ENCODE results near the gene BMAL2.

The BMAL2 gene

GRCh38 chr12:27297566-27297965 lies 35.1 kb upstream of the BMAL2 start:
- Histone ChIP-seq H3K4me3 (no peak overlapping the region), H3K36me3 (peaks cover 10 to 27% (median 25%) of the 10 kb centered on the region in 3 donors), H3K9me3 (no peaks in the 10 kb centered on the region), H3K27ac (peak overlapping the region; percentile 86 to 88), H3K4me1 (peaks cover 0 to 100% (median 53%) of the 10 kb centered on the region in 4 donors), H3K27me3 (no peaks in the 10 kb centered on the region)
- TF ChIP-seq CTCF (IDR thresholded peaks at IDR 0.05) = no peak
- DNase-seq = no peak
- intact Hi-C loops (cut with DNase I; ENCODE audit: low total_unique reads) = no loop called here

GRCh38 chr12:27299102-27299501 lies 33.5 kb upstream of the BMAL2 start:
- intact Hi-C loops (cut with DNase I; ENCODE audit: low total_unique reads) = no loop called here
- peaks cover 0 to 97% (median 44%) of the 10 kb centered on the region in 4 donors for H3K4me1 ChIP-seq
- H3K27me3 ChIP-seq = no peaks in the 10 kb centered on the region
- no peaks in the 10 kb centered on the region for H3K9me3 ChIP-seq
- peaks cover 15 to 34% (median 25%) of the 10 kb centered on the region in 3 donors for H3K36me3 ChIP-seq
- TF ChIP-seq CTCF (IDR thresholded peaks at IDR 0.05) = no peak
- H3K4me3 ChIP-seq = no peak overlapping the region
- DNase-seq = no peak
- peak overlapping the region; percentile 86 to 88 for H3K27ac ChIP-seq

- Histone ChIP-seq H3K9me3 (no peaks in the 10 kb centered on the region), H3K27ac (peak overlapping the region; percentile 3 to 88), H3K4me3 (no peak overlapping the region), H3K4me1 (peaks cover 0 to 91% (median 33%) of the 10 kb centered on the region in 4 donors), H3K27me3 (no peaks in the 10 kb centered on the region), H3K36me3 (peaks cover 15 to 34% (median 25%) of the 10 kb centered on the region in 3 donors)
- TF ChIP-seq CTCF (IDR thresholded peaks at IDR 0.05) = no peak
- intact Hi-C loops (cut with DNase I; ENCODE audit: low total_unique reads) = loop anchor here (10.0 kb wide), 1 partner anchor 55 kb away; the partner anchor contains the start of gene STK38L
- DNase-seq = no peak
Observed at GRCh38 chr12:27300226-27300625, 32.4 kb upstream of the BMAL2 start.

GRCh38 chr12:27303139-27304111 lies 29.2 kb upstream of the BMAL2 start:
- Histone ChIP-seq H3K4me1 (peaks cover 0 to 78% (median 18%) of the 10 kb centered on the region in 4 donors), H3K4me3 (no peak overlapping the region), H3K27me3 (no peaks in the 10 kb centered on the region), H3K27ac (peak overlapping the region; percentile 45 to 57), H3K36me3 (peaks cover 12 to 35% (median 22%) of the 10 kb centered on the region in 3 donors), H3K9me3 (no peaks in the 10 kb centered on the region)
- no peak for DNase-seq
- TF ChIP-seq CTCF (IDR thresholded peaks at IDR 0.05) = no peak
- intact Hi-C loops (cut with DNase I; ENCODE audit: low total_unique reads) = loop anchor here (10.0 kb wide), 1 partner anchor 59 kb away; the partner anchor contains the start of gene STK38L

- TF ChIP-seq CTCF (IDR thresholded peaks at IDR 0.05) = no peak
- peaks cover 18 to 44% (median 35%) of the 10 kb centered on the region in 3 donors for H3K36me3 ChIP-seq
- no peaks in the 10 kb centered on the region for H3K27me3 ChIP-seq
- H3K4me1 ChIP-seq = peaks cover 0 to 64% (median 12%) of the 10 kb centered on the region in 4 donors
- peak overlapping the region; percentile 51 to 57 for H3K27ac ChIP-seq
- intact Hi-C loops (cut with DNase I; ENCODE audit: low total_unique reads) = loop anchor here (5.0 to 10.0 kb wide), 2 partner anchors 60 to 283 kb away; partner anchors contain the start of genes MED21 and STK38L
- DNase-seq = no peak
- no peaks in the 10 kb centered on the region for H3K9me3 ChIP-seq
- H3K4me3 ChIP-seq = no peak overlapping the region
Observed at GRCh38 chr12:27304856-27305255, 27.8 kb upstream of the BMAL2 start.
